GM12801 (cell line): ENCODE data around the gene AATF.

Source experiments
- TF ChIP-seq, protein P1 (sequence below): IDR thresholded peaks from one replicate; pipeline ENCODE4 v1.5.1; 2011; ENCODE audit warnings: control low read depth; ENCODE audit not compliant: insufficient read length; ENCODE audit errors: extremely low read depth

The AATF gene

DNA sequence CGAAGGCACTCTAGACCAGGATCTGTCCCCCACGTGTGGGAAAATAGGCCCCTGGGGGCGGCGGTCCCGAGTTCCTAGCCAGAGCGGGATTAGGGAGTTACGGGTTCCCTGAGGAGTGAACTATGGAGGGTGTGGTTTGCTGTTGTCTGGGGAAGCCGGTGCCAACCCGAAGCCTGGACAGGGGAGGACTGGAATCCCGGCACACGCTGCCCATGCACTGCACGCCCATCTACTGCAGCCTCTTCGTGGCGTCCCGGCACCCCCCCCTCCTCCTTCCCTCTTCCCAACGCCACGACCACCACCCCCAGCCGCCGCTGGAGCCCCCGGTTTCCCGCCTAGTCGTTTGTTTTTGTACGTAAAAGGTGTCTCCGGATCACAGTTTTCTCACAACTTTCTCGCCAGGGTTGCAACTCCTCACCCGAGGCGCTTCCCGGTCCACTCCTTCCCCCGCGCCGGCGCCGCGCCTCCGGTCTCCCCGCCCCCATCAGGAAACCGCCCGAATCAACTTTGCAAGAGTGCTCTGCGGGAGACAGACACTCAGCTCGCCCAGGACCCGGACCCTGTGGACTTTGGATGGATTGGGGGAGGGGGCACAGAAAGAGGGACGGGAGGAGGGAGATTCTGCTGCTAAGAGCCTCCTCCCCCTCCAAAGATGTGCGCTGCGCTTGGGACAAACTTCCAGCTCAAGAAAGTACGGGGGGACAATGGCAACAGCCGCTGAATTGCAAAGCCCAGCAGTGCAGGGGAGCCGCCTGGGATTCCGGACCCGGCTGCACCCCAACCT, 12.9 kb upstream of the AATF start:
- TF ChIP-seq, protein P1, sequence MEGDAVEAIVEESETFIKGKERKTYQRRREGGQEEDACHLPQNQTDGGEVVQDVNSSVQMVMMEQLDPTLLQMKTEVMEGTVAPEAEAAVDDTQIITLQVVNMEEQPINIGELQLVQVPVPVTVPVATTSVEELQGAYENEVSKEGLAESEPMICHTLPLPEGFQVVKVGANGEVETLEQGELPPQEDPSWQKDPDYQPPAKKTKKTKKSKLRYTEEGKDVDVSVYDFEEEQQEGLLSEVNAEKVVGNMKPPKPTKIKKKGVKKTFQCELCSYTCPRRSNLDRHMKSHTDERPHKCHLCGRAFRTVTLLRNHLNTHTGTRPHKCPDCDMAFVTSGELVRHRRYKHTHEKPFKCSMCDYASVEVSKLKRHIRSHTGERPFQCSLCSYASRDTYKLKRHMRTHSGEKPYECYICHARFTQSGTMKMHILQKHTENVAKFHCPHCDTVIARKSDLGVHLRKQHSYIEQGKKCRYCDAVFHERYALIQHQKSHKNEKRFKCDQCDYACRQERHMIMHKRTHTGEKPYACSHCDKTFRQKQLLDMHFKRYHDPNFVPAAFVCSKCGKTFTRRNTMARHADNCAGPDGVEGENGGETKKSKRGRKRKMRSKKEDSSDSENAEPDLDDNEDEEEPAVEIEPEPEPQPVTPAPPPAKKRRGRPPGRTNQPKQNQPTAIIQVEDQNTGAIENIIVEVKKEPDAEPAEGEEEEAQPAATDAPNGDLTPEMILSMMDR: no peak

DNA sequence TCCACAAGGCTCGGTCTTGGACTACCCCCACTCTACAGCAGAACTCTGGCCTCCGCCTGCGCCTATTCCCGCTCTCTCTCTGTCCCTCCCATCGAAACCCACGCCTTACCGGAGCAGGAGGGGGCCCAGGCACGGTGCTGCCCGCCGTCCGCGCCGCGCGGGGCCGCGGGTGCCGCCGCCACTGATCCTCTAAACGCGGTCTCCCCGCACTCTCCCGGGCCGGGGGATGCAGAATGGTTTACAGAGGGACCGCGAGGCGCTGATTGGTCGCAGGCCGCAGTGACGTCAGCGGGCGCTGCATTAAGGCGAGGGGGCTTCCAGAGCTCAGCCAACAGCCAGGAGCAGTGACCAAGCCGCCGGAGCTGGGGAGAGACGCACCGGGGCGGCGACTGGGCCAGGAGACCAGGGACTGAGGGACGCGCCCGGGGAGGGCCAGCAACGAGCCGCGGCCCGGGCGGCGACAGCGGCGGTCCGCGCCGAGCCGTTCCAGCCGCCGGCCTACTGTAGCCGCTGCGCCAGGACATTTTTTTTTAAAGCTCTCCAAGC, 12.2 kb upstream of the AATF start:
- TF ChIP-seq, protein P1: no peak

- TF ChIP-seq, protein P1: no peak
Measured at GRCh38 chr17:36937001-36937958, 11.5 kb upstream of the AATF start, which contains the start of gene LHX1. Gene LHX1, plus strand, starts transcription at chr17:36937475. Its CDS starts 723 bp downstream, at chr17:36938198.

GRCh38 chr17:36937959-36938565, 10.7 kb upstream of the AATF start:
- TF ChIP-seq, protein P1: no peak

DNA sequence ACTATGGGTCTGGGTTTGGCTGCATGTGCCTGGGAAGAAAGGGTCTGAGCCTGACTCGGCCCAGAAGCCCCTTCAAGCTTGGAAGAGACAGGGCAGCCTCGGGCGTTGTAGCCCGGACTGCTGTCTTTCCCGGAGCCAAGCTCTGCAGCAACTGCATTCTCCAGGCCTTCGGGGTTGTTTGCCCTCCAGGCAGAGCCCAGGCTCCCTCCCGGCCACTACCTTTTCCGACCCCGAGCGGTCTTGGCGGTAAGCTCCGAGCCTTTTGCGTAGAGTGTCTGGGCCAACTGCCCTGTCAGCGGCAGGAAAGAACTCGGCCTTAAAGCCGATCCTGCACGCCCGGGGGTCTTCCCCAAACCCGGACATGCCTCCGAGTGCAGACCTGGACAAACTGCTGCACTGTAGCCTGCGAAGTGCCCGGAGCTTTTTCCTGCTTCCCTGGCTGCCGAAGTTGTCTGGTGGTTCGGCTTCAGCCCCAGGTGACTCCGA, 10.1 kb upstream of the AATF start:
- TF ChIP-seq, protein P1: no peak

DNA sequence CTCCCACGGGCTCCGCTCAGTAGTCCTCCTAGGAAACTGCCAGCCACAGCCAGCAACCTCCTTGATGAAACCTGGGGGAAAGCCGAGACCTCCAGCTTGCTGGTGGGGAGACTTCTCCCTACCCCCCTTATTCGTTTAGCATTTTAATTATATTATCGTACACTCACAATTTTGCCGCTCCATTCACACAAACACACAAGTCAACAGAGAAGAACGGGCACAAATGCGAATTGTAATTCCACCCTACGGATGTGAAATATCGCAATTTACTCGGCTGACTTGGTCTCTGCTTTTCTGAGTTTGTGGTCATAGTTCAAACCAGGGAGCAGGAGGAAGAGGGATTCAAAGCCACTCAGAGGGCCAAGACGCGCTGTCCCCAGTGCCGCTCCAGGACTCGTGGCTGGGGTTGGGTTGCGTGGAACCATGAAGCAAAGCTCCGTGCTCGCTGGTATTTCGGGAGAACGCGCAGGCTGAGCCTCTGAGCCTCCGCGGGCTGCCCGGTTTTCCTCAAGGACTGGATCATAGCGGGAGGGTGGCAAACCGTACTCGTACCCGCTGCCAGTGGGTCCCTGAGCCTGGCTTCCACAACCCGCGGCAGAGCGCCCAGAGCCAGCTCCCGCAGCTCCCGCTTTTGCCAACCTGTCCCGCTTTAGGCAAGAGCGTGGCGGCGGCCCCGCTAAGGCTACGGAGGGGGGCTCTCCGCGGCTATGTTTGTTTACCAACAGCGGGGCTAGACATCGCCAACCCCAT, 9.5 kb upstream of the AATF start:
- TF ChIP-seq, protein P1: no peak
